ENCODE measurements around the gene AIFM1. TPM values are rescaled to one million over a fixed set of nuclear protein-coding genes. Genes with fewer than 3 reads are reported as not detected.

Gene AIFM1
- total RNA-seq, 2 donors from 2014 or later: 83.1 to 99.9 TPM

- DNase-seq (no peak), ATAC-seq (no peak)
- intact Hi-C loops (cut with DNase I): no loop called here
Measured at GRCh38 chrX:130106071-130106470, 59.6 kb downstream of the AIFM1 start.

- ATAC-seq (no peak), DNase-seq (no peak)
- intact Hi-C loops (cut with DNase I): no loop called here
Measured at GRCh38 chrX:130105244-130105643, 60.4 kb downstream of the AIFM1 start.

DNA sequence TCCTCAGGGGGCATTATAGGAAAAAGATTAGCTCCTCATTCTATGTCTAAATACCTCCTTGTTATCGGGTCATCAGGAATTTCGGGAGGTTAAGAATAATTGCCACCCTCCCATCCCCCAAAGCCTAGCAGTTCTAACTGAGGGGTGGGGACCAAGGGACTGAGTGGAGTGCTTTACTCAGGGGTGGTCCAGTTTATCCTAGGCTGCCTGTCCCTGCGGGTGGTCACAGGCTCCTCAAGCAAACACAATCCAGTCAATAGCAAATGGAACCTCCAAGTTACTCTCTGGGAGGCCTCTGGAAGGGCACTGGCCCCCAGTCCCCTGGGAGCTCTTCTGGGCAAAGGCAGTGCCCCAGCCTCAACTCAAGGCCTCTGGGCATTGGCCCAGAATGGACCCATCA lies 62.0 kb downstream of the AIFM1 start:
- intact Hi-C loops (cut with DNase I): no loop called here
- no peak for ATAC-seq
- no peak for DNase-seq

DNA sequence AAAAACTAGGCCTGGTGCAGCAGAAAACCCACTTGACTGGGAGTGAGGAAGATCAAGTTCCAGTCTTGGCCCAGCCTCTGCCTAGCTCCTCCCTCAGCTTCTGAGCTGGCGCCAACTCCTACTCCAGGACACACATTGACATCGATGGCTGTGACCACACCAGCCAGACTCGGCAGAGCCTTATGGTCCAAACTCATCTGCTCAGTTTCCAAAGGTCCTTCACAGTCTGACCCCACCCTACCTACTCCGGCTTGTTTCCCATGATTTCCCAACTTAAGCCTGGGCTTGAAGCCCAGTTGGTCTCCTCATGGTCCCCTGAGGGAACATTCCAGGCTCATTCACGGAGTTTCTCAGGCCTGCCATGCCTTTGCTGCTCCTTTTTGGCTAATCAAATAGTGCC lies 65.5 kb downstream of the AIFM1 start:
- peak; percentile 74 for DNase-seq
- intact Hi-C loops (cut with DNase I): no loop called here
- peak; percentile 88 for ATAC-seq

- intact Hi-C loops (cut with DNase I): no loop called here
- ATAC-seq (no peak), DNase-seq (no peak)
Measured at GRCh38 chrX:130098210-130098552, 67.5 kb downstream of the AIFM1 start.

DNA sequence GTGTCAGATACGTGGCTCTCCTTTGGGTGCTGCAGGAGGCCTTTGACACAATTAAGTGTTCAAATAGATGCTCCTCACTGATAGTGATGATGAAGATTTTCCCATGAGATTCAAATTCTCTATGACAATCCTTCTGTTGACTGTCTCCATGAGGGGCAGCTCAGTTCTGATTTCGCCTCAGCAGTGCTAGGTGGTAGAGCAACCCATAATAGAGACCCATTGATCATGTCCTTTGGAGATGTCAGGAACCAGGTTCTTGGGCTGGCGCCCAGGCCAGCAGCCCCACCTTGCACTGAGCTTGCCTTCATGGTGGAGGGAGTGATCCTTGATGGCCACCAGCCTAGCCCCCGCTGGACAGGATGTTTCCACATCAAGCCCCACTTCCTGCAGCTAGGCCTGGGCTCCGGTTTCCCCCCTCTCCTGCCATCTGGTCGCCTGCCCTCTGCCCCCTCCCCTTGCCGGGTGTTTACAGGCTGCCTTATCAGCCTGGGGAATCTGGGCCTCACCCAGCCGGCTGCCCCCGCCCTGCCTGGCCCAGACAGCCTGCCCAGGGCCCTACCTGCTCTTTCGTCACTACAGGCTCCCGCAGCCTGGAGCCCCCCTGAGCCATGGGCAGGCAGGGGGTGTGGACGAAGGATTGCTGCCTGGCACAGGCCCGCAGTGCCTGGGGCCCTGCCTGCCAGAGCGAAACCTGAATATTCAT lies 68.0 kb downstream of the AIFM1 start:
- intact Hi-C loops (cut with DNase I): no loop called here
- DNase-seq (no peak), ATAC-seq (peak; percentile 28 to 39)

DNA sequence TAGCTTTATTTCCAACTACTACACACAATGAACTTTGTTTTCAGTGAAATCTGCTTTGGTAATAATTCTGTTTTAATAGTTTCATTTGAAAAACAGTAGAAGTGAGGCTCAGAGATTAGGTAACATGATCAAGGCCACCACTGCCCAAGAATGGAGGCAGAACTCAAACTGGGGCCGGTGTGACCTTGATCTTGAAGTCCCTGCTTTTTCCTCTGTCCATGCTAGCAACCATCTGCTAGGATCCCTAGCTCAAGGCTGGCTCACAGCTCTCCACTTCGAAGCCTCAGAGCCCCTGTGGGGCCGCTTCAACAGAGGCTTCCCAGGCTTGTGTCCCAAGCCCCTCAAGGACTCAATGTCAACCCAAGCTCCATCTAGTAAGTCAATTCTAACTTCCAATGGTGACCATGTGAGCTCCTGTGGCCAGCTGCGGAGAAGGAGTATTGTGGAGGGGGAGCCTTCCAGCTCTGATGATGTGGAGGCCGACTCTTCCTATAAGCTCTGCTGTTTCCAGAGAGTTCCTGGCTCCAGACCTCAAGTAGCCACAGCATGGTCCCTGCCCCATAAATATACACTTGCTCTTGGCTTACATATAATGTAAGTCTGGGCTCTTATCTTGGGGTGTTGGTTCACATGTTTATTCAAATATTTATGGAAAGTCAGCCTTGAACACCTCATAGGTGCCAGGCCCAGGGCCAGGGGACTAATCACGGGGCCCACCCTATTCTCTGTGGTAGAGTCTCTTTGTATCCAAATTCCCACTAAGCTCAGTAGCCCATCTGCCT lies 70.2 kb downstream of the AIFM1 start:
- intact Hi-C loops (cut with DNase I): no loop called here
- ATAC-seq (no peak), DNase-seq (no peak)

- intact Hi-C loops (cut with DNase I): no loop called here
- no peak for DNase-seq
- ATAC-seq: no peak
Measured at GRCh38 chrX:130094696-130095095, 70.9 kb downstream of the AIFM1 start.

GRCh38 chrX:130093271-130093670 lies 72.4 kb downstream of the AIFM1 start:
- ATAC-seq (no peak), DNase-seq (no peak)
- intact Hi-C loops (cut with DNase I): no loop called here

DNA sequence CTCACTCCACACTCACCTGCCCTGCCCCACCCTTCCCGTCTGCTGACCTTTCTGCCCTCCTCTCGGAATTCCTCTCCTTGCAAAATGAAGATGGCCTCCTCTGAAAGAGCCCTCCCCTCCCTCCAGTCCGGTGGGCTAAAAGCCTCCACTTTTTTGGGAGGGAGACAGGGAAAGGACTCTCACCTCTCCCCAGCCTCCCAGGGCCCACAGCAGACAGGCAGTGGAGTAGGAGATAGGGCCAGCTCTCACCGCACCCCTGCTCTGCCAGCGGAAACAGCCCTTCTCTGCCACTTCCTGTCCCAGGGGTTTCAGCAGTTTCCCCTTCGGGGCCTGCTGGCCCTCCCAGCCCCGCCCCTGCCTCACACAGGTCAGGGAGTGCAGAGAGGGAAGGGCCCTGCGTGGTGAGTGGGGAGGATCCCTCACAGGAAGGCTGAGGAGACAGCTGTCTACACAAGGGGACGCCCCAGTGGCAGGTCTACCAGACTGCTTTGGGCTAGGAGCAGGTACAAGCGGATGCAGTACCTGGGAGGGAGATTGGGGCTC lies 73.6 kb downstream of the AIFM1 start:
- ATAC-seq: peak; percentile 67 to 88
- intact Hi-C loops (cut with DNase I): no loop called here
- peak; percentile 50 for DNase-seq

DNA sequence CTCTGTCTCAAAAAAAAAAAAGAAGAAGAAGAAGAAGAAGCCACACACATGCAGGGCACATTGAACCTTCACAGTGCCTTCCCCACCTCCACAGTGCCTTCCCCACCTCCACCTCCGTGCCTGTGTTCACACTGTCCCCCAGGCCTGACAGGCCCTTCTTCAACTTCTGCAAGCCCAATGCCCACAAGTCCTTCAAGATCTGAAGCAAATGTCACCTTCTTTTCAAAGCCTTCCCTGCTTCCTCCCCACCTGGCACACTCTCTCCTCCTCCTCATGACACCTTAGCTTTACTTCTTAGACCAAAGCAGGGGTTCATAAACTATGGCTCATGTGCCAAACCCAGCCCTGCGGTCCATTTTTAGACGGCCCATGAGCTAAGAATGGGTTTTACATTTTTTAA lies 75.3 kb downstream of the AIFM1 start:
- ATAC-seq: no peak

DNA sequence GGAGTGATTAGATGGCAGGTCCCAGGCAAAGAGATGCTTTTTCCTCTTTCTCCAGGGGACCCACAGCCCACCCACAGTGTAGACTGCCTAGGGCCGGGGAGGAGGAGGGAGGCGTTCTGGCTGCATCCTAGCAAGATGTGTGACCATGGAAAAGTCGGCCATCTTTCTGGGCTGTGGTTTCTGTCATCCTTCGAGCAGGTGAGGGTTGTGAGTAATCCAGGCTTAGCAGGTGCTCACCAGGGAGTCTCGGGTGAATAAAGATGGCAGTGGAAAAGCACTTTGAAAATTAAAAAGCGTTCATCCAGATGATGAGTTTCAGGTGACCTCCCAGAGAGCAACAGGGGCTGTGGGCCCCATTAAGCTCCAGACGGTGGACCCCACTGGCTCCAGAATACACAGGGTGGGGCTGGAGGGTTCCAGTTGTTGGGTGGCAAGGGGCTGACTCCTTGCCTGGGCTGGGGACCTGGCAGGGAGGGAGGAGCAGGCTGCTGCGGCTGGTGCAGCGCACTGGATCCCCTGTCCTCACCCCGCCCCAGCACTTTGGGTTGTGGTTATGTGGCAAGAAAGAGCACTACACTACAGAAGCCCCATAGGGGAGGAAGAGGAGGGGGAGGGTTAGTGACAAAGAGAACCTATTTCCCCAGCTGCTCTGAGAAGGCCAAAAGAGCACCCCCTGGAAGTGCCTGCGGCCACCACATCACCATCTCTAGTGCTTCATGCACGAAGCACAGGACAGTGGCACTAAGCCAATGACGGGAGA lies 79.0 kb downstream of the AIFM1 start:
- intact Hi-C loops (cut with DNase I): no loop called here

More for the DNA sequence above, 75.3 kb downstream of the AIFM1 start:
- no peak for DNase-seq
- intact Hi-C loops (cut with DNase I): no loop called here

DNA sequence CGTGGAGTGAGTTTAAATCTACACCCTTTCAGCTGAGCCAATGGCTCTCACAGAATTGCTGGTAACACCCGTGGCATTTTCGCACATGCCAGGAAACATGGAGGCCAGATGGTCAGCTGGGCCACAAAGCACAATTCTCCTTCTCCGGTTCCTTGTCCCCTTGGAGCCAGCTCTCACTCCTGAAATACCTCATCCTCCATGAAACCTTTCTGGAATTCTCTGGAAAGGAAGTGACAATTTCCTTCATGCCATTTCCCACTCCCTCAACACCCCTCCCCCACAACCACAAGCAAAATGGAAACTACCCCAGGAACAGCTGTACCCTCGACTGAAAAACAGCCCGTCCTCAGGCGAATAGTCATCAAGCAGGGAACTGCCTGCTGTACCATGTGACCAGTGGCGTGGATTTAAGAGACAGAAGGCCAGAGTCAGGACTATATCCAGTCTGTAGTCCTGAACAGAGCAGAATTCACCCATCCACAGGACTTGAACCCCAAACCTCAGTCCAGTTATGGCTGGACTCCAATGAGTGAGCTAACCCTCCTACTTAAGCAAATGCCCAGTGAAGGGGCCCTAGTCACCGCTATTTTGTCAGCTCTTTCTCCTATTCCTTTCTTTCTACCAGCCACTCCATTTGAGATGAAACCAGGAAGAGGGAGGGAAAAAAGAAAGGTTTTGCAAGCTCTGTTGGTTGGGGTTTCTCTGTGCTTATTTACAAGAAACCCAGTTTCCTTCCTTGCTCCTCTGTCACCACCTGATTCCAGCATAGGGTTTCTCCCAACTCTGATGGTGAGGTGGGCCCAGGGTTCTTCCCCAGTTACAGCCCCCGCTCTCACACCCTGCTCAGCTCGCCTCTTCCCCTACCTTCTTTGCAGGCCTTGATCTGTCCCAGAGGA lies 79.8 kb downstream of the AIFM1 start:
- ATAC-seq (no peak), DNase-seq (no peak)
- intact Hi-C loops (cut with DNase I): no loop called here

More for the DNA sequence above, 79.0 kb downstream of the AIFM1 start:
- DNase-seq: no peak
- peak; percentile 25 to 48 for ATAC-seq

GRCh38 chrX:130084631-130085237 lies 80.9 kb downstream of the AIFM1 start:
- DNase-seq (no peak), ATAC-seq (no peak)
- intact Hi-C loops (cut with DNase I): loop anchor here in 1 of 2 donors (5.0 kb wide), 1 partner anchor 108 kb away; no protein-coding TSS in a partner anchor

GRCh38 chrX:130083656-130084382 lies 81.8 kb downstream of the AIFM1 start:
- ATAC-seq (no peak), DNase-seq (no peak)
- intact Hi-C loops (cut with DNase I): loop anchor here in 1 of 2 donors (5.0 kb wide), 1 partner anchor 108 kb away; no protein-coding TSS in a partner anchor

- DNase-seq: no peak
- ATAC-seq: no peak
- intact Hi-C loops (cut with DNase I): loop anchor here in 1 of 2 donors (5.0 kb wide), 1 partner anchor 109 kb away; no protein-coding TSS in a partner anchor
Measured at GRCh38 chrX:130083107-130083490, 82.5 kb downstream of the AIFM1 start.
